Measurements from ENCODE around the gene USPL1.
A peak's percentile ranks its signal among the peaks of the same experiment; 100 is the strongest.

USPL1 gene

DNA sequence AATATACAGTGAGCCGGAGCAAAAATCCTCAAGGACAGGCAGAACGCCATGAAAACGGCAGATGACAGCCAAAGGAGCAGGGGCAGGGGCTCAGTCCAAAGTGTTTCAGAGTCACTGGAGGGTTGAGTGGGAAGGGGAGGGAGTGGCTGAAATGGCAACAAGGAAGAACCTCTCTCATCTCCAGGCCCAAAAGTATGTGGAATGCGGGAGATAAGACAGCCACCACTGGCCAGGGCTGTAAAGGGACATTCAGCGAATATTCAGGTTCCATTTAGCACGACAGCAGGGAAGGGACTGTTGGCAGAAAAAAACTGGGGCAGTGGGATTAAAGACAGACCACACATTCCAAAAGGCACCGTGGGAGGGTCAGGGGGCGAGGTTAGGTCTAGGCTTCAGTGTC lies 48.4 kb downstream of the USPL1 start:
- 52% methylated on average over 8 of the region's 8 CpGs for WGBS
- no peak overlapping the region for H3K9ac ChIP-seq (ENCODE audit: low read length)
- H3K18ac ChIP-seq (ENCODE audit: low read depth in 1 of 2, low read length in 2 of 2) = peak overlapping the region in 1 of 2 experiments; percentile 60
- H2BK15ac ChIP-seq (ENCODE audit: low read depth, poor library complexity, severe bottlenecking) = no peak overlapping the region
- H3K36me3 ChIP-seq (ENCODE audit: control insufficient read depth in 1 of 2, insufficient read depth in 2 of 2, low read depth in 1 of 2, low read length in 2 of 2) = no peaks in the 10 kb centered on the region
- no peak overlapping the region for H3K4ac ChIP-seq (ENCODE audit: low read depth in 1 of 2, low read length in 2 of 2)
- no peak overlapping the region for H2AK5ac ChIP-seq (ENCODE audit: low read length, severe bottlenecking)
- peak overlapping the region in 1 of 2 experiments; percentile 3 for H3K14ac ChIP-seq (ENCODE audit: low read length in 2 of 2)
- H2BK120ac ChIP-seq (ENCODE audit: low read depth, low read length) = no peak overlapping the region
- no peaks in the 10 kb centered on the region for H3K27me3 ChIP-seq (ENCODE audit: control insufficient read depth in 1 of 2, insufficient read depth in 1 of 2, low read length in 2 of 2)
- no peak for DNase-seq
- peak overlapping the region; percentile 18 for H2AFZ ChIP-seq (ENCODE audit: low read depth, low read length)
- H2BK5ac ChIP-seq (ENCODE audit: low read depth, low read length, poor library complexity, severe bottlenecking) = no peak overlapping the region
- H4K91ac ChIP-seq (ENCODE audit: low read length) = no peak overlapping the region
- H3K79me1 ChIP-seq (replicated peaks; ENCODE audit: low read length, poor library complexity, severe bottlenecking) = no peaks in the 10 kb centered on the region
- peak overlapping the region in 1 of 2 experiments; percentile 31 for H3K23ac ChIP-seq (ENCODE audit: low read length in 2 of 2)
- H4K8ac ChIP-seq (ENCODE audit: low read length) = peak overlapping the region; percentile 51
- H3K27ac ChIP-seq (ENCODE audit: low read length, poor library complexity, severe bottlenecking) = no peak overlapping the region
- no peak overlapping the region for H3K4me3 ChIP-seq (ENCODE audit: insufficient read depth in 1 of 2, low read depth in 1 of 2, low read length in 2 of 2)
- H3K4me2 ChIP-seq (ENCODE audit: low read length, poor library complexity, severe bottlenecking) = no peak overlapping the region
- no peaks in the 10 kb centered on the region for H3K4me1 ChIP-seq (ENCODE audit: control insufficient read depth, insufficient read depth, low read depth, low read length)
- H3K9me3 ChIP-seq (ENCODE audit: control insufficient read depth, low read length) = no peaks in the 10 kb centered on the region
- peak overlapping the region in 1 of 2 experiments; percentile 37 for H2BK12ac ChIP-seq (ENCODE audit: low read length in 2 of 2)

DNA sequence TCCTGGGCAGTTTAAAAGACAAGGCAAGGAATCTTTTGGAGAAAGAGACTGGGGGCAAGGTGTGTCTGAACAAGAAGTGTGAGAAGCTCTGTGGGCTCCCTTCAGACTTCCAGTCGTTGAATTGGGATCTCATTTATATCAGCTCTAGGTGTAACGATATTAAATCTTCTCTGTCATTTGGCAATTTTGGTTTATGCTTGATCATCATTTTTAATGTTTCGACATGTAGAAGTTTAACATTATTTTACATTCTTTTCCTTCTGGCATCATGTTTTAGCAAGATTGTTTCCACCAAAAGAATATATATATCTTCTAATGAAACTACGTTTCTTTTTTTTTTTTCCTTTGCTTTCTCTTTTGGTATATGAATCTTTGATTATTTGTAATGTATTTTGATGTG lies 49.3 kb downstream of the USPL1 start:
- Histone ChIP-seq H3K79me1 (replicated peaks; ENCODE audit: low read length, poor library complexity, severe bottlenecking) (no peaks in the 10 kb centered on the region), H3K27me3 (ENCODE audit: control insufficient read depth in 1 of 2, insufficient read depth in 1 of 2, low read length in 2 of 2) (no peaks in the 10 kb centered on the region), H3K9ac (ENCODE audit: low read length) (no peak overlapping the region), H3K14ac (ENCODE audit: low read length in 2 of 2) (no peak overlapping the region), H3K9me3 (ENCODE audit: control insufficient read depth, low read length) (no peaks in the 10 kb centered on the region), H2BK120ac (ENCODE audit: low read depth, low read length) (no peak overlapping the region), H3K23ac (ENCODE audit: low read length in 2 of 2) (no peak overlapping the region), H4K8ac (ENCODE audit: low read length) (no peak overlapping the region), H3K4me3 (ENCODE audit: insufficient read depth in 1 of 2, low read depth in 1 of 2, low read length in 2 of 2) (no peak overlapping the region), H2BK5ac (ENCODE audit: low read depth, low read length, poor library complexity, severe bottlenecking) (no peak overlapping the region), H3K4me1 (ENCODE audit: control insufficient read depth, insufficient read depth, low read depth, low read length) (no peaks in the 10 kb centered on the region), H3K4ac (ENCODE audit: low read depth in 1 of 2, low read length in 2 of 2) (no peak overlapping the region), H2BK12ac (ENCODE audit: low read length in 2 of 2) (no peak overlapping the region), H3K36me3 (ENCODE audit: control insufficient read depth in 1 of 2, insufficient read depth in 2 of 2, low read depth in 1 of 2, low read length in 2 of 2) (no peaks in the 10 kb centered on the region), H4K91ac (ENCODE audit: low read length) (no peak overlapping the region), H2AFZ (ENCODE audit: low read depth, low read length) (no peak overlapping the region), H2AK5ac (ENCODE audit: low read length, severe bottlenecking) (no peak overlapping the region), H3K18ac (ENCODE audit: low read depth in 1 of 2, low read length in 2 of 2) (no peak overlapping the region), H2BK15ac (ENCODE audit: low read depth, poor library complexity, severe bottlenecking) (no peak overlapping the region), H3K27ac (ENCODE audit: low read length, poor library complexity, severe bottlenecking) (no peak overlapping the region), H3K4me2 (ENCODE audit: low read length, poor library complexity, severe bottlenecking) (no peak overlapping the region)
- DNase-seq = no peak
- 100% methylated on average over 2 of the region's 4 CpGs for WGBS

DNA sequence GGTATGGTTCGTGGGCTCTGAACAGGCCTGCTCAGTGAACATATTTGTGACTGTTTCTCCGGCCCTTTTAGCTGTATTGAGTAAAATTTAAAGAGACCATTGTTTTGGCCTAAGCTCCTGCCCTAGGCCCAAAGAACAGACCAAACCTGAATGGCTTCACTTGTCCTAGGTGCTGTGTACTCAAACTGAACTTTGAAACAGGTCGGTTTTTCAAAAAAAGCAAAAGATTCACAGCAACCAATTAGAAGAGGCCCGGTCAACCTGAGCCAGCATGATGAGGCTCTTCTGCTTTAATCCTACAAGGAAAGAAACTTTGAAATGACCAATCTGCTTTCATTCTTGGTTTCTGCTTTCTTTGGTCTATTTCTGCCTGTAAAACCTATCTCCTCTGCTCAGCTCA lies 50.6 kb downstream of the USPL1 start:
- no peaks in the 10 kb centered on the region for H3K4me1 ChIP-seq (ENCODE audit: control insufficient read depth, insufficient read depth, low read depth, low read length)
- H3K79me1 ChIP-seq (replicated peaks; ENCODE audit: low read length, poor library complexity, severe bottlenecking) = no peaks in the 10 kb centered on the region
- H2BK120ac ChIP-seq (ENCODE audit: low read depth, low read length) = no peak overlapping the region

DNA sequence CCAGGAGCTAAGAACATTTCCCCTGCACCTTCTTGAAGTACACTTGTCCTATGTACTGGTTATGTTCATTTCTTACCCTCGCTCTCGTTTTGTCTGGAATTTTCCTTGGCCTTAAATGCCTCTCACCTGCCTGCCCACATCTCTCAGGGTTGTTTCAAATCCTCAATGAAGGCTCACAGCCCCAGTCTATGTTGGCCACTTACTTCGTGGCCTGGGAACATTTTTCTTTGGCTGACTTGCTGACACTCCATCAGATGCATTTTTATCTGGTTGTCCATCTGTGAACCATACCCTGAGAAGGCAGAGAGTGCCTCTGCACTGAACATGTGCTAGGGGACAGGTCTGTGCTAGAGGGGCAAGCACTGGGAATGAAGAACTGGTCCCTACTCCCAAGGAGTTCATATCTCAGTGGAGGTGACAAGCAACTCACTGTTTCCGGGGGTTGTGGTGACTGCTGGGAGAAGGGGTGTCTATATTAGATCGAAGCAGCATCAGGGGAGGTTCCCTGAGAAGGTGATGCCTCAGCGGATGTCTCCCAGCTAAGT lies 53.6 kb downstream of the USPL1 start:
- 92% methylated on average over 6 of the region's 6 CpGs for WGBS
- no peak for DNase-seq

More for the DNA sequence above, 50.6 kb downstream of the USPL1 start:
- Histone ChIP-seq H3K9ac (ENCODE audit: low read length) (no peak overlapping the region), H3K27ac (ENCODE audit: low read length, poor library complexity, severe bottlenecking) (no peak overlapping the region), H3K14ac (ENCODE audit: low read length in 2 of 2) (no peak overlapping the region), H2BK12ac (ENCODE audit: low read length in 2 of 2) (no peak overlapping the region), H2BK5ac (ENCODE audit: low read depth, low read length, poor library complexity, severe bottlenecking) (no peak overlapping the region), H3K36me3 (ENCODE audit: control insufficient read depth in 1 of 2, insufficient read depth in 2 of 2, low read depth in 1 of 2, low read length in 2 of 2) (no peaks in the 10 kb centered on the region), H2BK15ac (ENCODE audit: low read depth, poor library complexity, severe bottlenecking) (no peak overlapping the region), H3K4ac (ENCODE audit: low read depth in 1 of 2, low read length in 2 of 2) (no peak overlapping the region), H3K18ac (ENCODE audit: low read depth in 1 of 2, low read length in 2 of 2) (no peak overlapping the region), H3K27me3 (ENCODE audit: control insufficient read depth in 1 of 2, insufficient read depth in 1 of 2, low read length in 2 of 2) (no peaks in the 10 kb centered on the region), H2AK5ac (ENCODE audit: low read length, severe bottlenecking) (no peak overlapping the region), H2AFZ (ENCODE audit: low read depth, low read length) (no peak overlapping the region), H3K4me2 (ENCODE audit: low read length, poor library complexity, severe bottlenecking) (no peak overlapping the region), H3K9me3 (ENCODE audit: control insufficient read depth, low read length) (no peaks in the 10 kb centered on the region), H3K23ac (ENCODE audit: low read length in 2 of 2) (no peak overlapping the region), H4K8ac (ENCODE audit: low read length) (no peak overlapping the region), H4K91ac (ENCODE audit: low read length) (no peak overlapping the region), H3K4me3 (ENCODE audit: insufficient read depth in 1 of 2, low read depth in 1 of 2, low read length in 2 of 2) (no peak overlapping the region)
- 98% methylated on average over 4 of the region's 4 CpGs for whole genome bisulfite sequencing
- DNase-seq = no peak

More for the DNA sequence above, 53.6 kb downstream of the USPL1 start:
- Histone ChIP-seq H3K4ac (ENCODE audit: low read depth in 1 of 2, low read length in 2 of 2) (no peak overlapping the region), H3K4me1 (ENCODE audit: control insufficient read depth, insufficient read depth, low read depth, low read length) (peaks cover 2% of the 10 kb centered on the region), H3K27me3 (ENCODE audit: control insufficient read depth in 1 of 2, insufficient read depth in 1 of 2, low read length in 2 of 2) (no peaks in the 10 kb centered on the region), H2AFZ (ENCODE audit: low read depth, low read length) (peak overlapping the region; percentile 10), H3K14ac (ENCODE audit: low read length in 2 of 2) (no peak overlapping the region), H3K4me2 (ENCODE audit: low read length, poor library complexity, severe bottlenecking) (no peak overlapping the region), H3K36me3 (ENCODE audit: control insufficient read depth in 1 of 2, insufficient read depth in 2 of 2, low read depth in 1 of 2, low read length in 2 of 2) (no peaks in the 10 kb centered on the region), H4K8ac (ENCODE audit: low read length) (peak overlapping the region; percentile 27), H3K9ac (ENCODE audit: low read length) (no peak overlapping the region), H3K79me1 (replicated peaks; ENCODE audit: low read length, poor library complexity, severe bottlenecking) (no peaks in the 10 kb centered on the region), H2AK5ac (ENCODE audit: low read length, severe bottlenecking) (peak overlapping the region; percentile 75), H3K4me3 (ENCODE audit: insufficient read depth in 1 of 2, low read depth in 1 of 2, low read length in 2 of 2) (no peak overlapping the region), H4K91ac (ENCODE audit: low read length) (peak overlapping the region; percentile 7), H3K27ac (ENCODE audit: low read length, poor library complexity, severe bottlenecking) (no peak overlapping the region), H2BK5ac (ENCODE audit: low read depth, low read length, poor library complexity, severe bottlenecking) (no peak overlapping the region), H3K23ac (ENCODE audit: low read length in 2 of 2) (no peak overlapping the region), H3K18ac (ENCODE audit: low read depth in 1 of 2, low read length in 2 of 2) (peak overlapping the region in 1 of 2 experiments; percentile 48), H2BK12ac (ENCODE audit: low read length in 2 of 2) (peak overlapping the region; percentile 18 to 42), H3K9me3 (ENCODE audit: control insufficient read depth, low read length) (no peaks in the 10 kb centered on the region), H2BK15ac (ENCODE audit: low read depth, poor library complexity, severe bottlenecking) (no peak overlapping the region), H2BK120ac (ENCODE audit: low read depth, low read length) (no peak overlapping the region)

Measured in mesenchymal stem cell (in vitro differentiated cells and primary cell).